Right lobe of liver (tissue), 4 donors: ENCODE measurements around the gene BMPER.

Experiments
- POLR2A ChIP-seq: fragments of 450-650 bp; IDR thresholded peaks from one replicate; pipeline ENCODE4 v1.6.1; 2017; ENCODE audit warnings: antibody characterized with exemption, mild to moderate bottlenecking
- TF ChIP-seq, protein P1 (sequence below), 4 donors: fragments of 200-600 bp in 3 of 4; fragments of 450-650 bp in 1 of 4; IDR thresholded peaks; one replicate each; pipeline versions ENCODE4 v1.5.1 to v1.8.0; 2016 to 2022; ENCODE audit warnings: antibody characterized with exemption in 4 of 4, mild to moderate bottlenecking in 2 of 4
- donor health status: DM: no; HTN: no; CAD: no.
- donor health status: DM: no; HTN: no; CAD: no.
- donor health status: DM: no; HTN: yes; CAD: no.

DNA sequence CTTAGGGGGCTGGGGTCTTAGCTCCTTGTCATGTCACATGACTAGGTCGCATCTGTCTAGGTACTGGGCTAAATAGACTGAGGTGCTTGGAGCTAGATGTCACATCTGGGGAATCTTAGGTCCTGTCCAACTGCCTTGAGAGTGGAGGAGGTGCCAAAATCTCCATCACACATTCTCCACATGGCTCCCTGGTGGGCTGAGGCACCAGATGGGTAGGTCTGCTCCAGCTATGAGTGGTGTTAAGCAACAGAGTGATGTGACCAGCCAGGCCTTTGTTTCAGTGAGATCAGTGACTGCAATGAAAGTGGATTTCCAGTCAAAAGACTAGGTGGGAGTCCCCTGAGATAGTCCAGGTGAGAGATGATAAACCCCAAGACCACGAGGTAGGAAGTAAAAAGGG lies 251.8 kb downstream of the BMPER start:
- TF ChIP-seq, protein P1, sequence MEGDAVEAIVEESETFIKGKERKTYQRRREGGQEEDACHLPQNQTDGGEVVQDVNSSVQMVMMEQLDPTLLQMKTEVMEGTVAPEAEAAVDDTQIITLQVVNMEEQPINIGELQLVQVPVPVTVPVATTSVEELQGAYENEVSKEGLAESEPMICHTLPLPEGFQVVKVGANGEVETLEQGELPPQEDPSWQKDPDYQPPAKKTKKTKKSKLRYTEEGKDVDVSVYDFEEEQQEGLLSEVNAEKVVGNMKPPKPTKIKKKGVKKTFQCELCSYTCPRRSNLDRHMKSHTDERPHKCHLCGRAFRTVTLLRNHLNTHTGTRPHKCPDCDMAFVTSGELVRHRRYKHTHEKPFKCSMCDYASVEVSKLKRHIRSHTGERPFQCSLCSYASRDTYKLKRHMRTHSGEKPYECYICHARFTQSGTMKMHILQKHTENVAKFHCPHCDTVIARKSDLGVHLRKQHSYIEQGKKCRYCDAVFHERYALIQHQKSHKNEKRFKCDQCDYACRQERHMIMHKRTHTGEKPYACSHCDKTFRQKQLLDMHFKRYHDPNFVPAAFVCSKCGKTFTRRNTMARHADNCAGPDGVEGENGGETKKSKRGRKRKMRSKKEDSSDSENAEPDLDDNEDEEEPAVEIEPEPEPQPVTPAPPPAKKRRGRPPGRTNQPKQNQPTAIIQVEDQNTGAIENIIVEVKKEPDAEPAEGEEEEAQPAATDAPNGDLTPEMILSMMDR (IDR thresholded peaks at IDR 0.05) = no peak
- no peak for TF ChIP-seq POLR2A
